ENCODE data around the gene CPZ.

The CPZ gene

DNA sequence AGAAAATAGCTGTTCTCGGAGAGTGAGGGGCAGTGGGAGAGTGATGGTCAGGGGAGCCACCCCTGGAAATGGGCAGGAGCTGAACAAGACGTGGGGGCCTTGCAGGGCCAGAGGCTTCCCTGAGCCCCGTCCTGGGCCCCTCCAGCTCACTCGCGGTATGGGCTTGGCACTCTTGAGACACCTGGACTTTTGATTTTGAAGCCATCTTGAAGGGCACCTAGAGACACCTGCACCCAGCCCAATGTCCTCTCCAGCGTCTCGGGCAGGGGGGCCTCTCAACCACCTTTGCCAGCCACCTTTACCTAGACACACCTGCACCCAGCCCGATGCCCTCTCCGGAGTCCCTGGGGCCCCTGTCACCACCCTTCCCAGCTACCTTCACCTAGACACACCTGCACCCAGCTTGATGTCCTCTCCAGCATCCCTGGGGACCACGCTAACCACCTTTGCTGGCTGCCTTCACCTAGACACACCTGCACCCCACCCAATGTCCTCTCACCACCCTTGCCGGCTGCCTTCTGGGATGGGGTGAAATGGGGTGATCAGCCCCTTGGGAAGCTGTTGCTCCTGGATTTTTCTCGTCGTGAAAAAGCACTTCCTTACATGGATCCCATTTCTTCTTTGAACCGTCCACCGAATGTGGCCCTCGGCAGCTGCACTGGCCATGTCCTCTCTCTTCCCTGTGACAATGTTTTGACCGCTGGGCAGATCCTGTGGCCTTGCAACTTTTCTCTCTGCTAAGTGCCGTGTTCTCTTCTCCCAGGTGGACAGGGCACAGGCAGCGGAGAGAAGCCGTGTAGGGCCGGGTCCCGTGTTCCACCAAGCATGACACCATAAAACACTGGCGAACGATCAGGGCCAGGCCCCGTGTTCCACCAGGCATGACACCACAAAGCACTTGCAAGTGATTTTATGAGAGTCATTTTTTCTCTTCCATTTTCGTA is 47.5 kb downstream of the CPZ start:
- no peak for DNase-seq (ENCODE audit: low spot score)

- no peak for DNase-seq (ENCODE audit: low spot score)
Observed at GRCh38 chr4:8640816-8641215, 48.3 kb downstream of the CPZ start.

- DNase-seq (ENCODE audit: low spot score), result no peak
Observed at GRCh38 chr4:8641256-8641655, 48.7 kb downstream of the CPZ start.

GRCh38 chr4:8641931-8642650 is 49.5 kb downstream of the CPZ start:
- no peak for DNase-seq (ENCODE audit: low spot score)

GRCh38 chr4:8642651-8643321 is 50.2 kb downstream of the CPZ start:
- no peak for DNase-seq (ENCODE audit: low spot score)

GRCh38 chr4:8643441-8643840 is 50.9 kb downstream of the CPZ start:
- no peak for DNase-seq (ENCODE audit: low spot score)

DNA sequence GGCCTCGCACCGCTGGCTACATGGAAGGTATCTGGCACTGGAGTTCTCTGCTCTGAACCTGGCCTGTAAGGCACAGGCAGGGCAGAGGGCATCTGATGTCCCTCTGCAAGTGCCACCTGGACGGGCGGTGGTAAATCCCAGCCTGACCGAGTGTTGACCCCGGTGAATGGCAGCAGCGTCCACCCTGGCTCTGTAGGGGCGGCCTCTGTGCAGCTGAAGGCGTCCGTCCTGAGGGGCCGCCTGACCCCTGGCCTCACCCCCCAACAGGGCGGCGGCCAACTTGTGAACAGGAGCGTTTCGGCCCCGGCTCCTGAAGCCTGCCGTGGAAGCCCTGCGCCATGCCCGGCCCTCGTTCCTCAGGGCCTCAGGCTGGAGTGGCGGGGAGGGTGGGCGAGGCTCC is 51.4 kb downstream of the CPZ start:
- DNase-seq (ENCODE audit: low spot score), result no peak

DNA sequence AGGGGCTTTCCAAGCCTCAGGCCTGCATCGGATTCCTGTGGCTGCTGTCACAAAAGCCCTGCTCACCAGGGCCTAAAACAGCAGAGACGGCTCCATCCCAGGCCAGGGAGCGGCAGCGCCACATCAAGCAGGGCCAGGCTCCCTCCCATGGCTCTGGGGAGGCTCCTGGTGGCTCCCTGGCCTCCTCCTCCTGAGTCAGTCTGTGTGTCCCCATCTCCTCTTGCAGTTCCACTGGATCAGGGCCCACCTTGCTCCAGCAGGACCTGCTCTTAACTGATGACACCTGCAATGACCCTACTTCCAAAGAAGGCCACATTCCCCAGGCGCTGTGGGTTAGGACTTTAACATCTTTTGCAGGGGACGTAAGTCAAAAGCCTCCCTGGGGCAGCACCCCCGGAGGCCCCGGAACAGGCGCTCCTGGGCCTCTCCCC is 51.9 kb downstream of the CPZ start:
- DNase-seq (ENCODE audit: low spot score), result no peak

DNA sequence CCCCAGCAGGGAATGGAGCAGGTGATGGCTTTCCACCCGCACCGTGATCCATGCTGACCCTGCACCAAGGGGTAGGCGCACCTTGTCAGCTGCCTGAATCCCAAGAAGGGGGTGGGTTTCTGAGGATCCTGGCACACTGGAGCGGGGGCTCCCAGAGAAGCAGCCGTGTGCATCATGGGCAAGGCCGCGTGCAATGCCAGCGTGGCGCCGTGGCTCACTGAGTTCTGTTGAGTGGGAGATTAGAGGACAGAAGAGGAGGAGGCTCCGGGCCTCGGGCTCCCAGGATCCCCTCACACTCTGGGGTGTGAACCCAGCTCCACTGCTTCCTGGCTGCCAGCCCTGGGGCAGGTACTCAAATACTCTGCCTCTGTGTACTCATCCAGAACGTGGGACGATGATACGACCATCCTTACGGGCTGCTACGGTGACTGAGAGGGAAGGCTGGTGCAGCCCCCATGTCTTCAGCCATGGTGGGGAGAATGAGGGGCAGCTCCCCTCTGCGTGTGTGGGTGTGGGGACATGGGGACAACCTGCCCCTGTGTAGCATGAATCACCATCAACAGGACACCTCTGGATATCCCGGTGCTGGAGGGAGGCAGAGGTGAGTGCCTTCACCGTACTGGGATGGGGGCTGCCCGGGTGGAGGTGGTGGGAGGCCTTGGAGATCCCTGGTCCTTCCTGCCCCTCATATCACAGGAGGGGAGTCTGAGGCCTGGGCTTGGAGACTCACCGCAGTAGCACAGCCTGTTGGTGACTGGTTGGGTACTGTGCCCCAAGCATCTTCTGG is 52.6 kb downstream of the CPZ start:
- no peak for DNase-seq (ENCODE audit: low spot score)

DNA sequence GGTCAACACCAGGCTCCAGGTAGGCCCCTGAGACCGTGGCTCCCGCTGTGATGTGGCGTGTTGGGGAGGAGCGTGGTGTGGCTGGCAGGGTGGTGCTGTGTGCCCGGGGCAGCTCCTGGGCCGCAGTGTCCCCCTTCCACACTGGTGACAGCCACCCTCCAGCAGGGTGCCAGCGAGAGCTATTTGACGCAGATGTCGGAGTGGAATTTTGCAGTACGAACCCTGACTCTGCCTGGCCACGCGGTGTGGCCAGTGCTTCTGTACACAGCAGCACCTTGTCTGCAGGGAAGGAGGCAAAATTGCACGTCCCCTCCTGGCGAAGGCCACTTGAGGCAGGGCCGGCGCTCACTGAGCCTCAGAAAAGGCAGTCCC is 53.2 kb downstream of the CPZ start:
- no peak for DNase-seq (ENCODE audit: low spot score)

DNA sequence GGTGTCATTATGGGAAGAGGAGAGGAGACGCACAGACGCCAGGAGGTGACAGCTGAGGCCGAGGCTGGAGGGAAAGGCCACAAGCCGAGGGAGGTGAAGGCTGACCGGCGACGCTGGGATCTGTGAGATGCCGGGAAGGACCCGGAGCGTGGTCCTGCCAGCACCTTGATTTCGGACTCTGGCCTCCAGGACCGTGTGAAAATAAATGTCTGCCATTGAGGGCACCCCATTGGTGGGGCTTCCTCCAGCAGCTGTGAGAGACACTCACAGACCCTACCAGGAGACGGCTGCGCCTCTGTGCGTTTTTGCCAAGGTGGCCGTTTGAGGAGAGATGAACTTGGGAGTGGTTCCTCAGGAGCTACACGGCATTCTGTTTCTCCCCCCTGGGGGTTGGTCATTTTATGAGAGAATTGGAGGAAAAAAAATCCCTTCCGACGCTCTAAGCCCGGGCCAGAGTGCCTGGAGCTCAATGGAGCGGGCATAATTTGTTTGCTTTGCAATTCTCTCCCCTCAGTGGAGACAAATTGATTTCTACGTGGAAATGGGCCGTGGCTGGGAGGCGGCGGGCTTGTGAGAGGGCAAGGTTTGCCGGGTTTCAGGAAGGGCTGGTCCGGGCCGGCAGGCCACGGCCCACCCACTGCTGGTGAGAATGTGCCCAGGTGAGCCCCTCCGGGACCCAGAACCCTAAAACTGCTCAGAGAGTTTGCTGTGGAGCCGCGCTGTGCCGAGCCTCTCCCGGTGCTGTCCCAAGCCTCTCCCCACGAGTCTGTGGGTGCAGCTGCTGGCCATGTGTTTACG is 53.9 kb downstream of the CPZ start:
- DNase-seq (ENCODE audit: low spot score), result no peak

GRCh38 chr4:8647094-8647570 is 54.6 kb downstream of the CPZ start:
- no peak for DNase-seq (ENCODE audit: low spot score)

DNA sequence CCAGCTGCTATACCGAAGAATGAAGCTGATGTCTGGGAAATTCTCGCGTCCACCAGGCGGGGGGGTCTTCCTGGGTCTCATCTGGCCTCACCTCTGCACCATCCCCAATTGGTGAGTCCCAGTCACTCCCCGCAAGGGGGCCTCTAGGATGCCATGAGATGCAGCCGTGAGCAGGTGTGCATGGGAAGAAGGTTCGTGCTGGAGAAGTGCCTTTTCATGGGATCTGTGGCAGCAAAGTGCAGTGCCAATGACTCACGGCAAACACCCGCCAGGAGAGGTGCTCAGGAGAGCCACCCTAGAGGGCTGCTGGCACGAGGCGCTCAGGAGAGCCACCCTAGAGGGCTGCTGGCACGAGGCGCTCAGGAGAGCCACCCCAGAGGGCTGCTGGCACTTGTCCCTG is 55.1 kb downstream of the CPZ start:
- DNase-seq (ENCODE audit: low spot score), result no peak

DNA sequence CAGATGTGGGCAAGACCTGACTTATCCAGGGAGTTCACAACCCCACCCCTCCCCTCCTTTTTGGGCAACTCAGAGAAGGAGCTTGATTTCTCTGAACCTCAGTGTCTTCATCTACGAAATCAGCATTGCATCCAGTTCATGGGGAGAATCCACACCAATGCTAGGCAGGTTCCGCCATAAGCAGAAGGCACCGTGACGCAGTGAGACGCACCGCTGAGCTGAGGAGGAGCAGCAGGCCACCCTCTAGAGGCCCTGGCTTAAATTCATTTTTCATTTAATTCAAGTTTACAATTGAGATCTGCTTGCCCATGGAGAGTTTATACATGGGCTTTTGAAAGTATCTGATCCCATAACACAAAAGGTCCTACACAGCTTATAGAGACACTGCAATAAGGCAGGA is 55.7 kb downstream of the CPZ start:
- DNase-seq (ENCODE audit: low spot score), result no peak

DNA sequence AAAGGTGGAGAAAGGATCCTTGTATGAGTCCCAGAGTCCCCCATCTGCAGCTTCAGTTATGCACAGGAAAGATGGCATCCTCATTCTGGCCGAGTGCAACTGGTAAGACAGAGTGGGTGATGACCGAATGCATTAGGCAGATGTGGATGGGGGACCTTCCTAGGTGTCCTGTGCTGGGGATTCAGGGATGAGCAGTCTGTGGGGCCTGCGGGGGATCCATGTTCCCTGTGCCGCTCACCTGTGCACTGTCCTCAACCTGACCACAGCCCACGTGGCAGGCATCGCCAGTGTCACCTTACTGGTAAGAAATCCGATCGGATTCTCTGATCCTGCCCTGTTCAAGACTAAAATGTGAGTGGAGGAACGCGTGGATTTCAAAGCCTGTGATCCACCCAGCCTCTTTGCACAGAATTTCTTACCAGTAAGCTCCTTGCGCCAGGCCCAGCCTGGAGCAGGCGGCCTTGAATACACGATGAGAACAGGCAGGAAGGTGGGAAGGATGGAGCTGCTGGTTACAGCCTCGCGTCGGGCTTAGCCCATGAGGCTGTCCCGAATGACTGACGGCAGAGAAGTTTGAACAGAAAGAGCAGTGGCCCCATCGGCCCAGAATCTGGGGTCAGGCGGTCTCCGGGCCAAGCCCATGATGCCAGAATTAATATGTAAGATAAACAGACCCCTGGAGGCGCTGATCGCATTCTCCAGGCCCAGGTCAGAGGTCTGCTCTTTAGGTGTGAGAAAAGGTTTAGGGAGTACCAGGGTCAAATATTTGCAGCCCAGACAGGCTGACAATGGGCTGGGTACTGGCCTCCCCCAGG is 56.5 kb downstream of the CPZ start:
- DNase-seq (ENCODE audit: low spot score), result no peak

DNA sequence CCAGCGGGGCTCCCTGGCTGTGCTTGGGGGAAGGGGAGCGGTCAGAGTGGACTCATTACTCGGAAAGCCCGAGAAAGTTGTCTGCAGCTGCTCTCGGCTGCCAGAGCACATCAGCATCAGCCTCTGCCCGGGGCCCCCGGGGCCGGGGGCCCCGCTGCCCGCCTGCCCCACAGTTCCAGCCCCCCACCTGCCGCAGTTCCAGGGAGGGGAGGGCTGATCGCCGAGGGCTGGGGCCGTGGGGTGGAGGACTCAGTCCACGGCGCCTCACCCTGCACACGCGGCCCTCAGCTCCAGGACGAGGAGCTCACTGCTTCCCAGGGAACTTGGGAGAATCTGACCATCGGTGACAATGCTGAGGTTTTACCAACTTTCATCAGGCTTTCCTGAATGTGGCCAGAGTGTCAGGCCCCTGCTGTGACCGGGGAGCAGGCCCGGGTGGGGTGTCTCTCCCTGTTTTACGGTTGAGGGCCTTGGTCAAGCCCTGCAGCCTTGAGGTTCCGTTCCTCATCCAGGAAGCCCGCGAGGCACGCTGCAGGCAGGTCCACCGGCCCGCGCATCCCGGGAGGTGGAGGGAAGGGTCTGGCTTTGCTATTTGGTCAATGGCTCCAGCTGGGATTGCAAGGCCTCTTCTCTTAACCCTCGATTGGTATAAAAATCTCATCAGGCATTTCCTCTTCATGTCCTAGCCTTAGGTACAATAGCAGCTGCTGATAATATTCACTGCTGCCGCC is 57.2 kb downstream of the CPZ start:
- DNase-seq (ENCODE audit: low spot score), result no peak

DNA sequence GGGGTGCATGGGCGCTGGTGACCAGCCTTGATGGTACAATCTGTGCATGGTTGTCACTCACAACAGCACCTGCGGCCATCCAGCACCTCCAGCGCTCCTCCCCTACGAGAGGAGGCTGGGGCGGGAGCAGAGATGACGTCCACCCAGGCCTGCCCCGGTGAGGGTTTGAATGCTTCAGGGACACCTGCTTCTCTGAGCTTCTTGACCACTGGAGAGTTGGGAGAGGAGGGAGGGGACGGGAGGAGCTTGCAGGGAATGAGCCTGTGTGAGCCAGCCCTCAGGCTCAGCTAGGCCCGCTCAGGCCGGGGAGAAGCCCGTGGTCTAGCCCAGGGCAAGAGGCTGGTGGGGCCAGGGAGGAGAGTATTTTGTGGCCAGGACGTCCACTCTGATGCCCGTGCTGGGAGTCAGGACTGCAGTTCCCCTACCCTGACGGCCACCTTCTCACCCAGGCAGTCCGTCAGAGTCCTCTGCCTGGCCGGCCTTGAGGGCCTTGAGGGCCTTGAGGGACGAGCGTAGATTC is 59.2 kb downstream of the CPZ start:
- no peak for DNase-seq (ENCODE audit: low spot score)

GRCh38 chr4:8652181-8653078 is 59.9 kb downstream of the CPZ start:
- DNase-seq (ENCODE audit: low spot score), result no peak

Data from cerebellar cortex (tissue), 1 donor.